ENCODE results near the gene ZNF620.
"Not testable (repeated sequence)": the region's sequence is repeated elsewhere in the genome, so short reads cannot be mapped to it uniquely, and the experiment has no call there.

The ZNF620 gene

GRCh38 chr3:40557575-40558161 lies 51.8 kb downstream of the ZNF620 start:
- no peak overlapping the region for H3K4me2 ChIP-seq (ENCODE audit: low read depth, low read length, poor library complexity, severe bottlenecking)
- no peaks in the 10 kb centered on the region for H3K36me3 ChIP-seq (ENCODE audit: low read length)
- H3K79me2 ChIP-seq (ENCODE audit: insufficient read depth, low read length) = no peaks in the 10 kb centered on the region
- H3K9ac ChIP-seq (ENCODE audit: low read length) = no peak overlapping the region
- no peak for TF ChIP-seq EZH2phosphoT487 (conservative IDR thresholded peaks at IDR 0.05; ENCODE audit: low read length)
- TF ChIP-seq, protein P1, sequence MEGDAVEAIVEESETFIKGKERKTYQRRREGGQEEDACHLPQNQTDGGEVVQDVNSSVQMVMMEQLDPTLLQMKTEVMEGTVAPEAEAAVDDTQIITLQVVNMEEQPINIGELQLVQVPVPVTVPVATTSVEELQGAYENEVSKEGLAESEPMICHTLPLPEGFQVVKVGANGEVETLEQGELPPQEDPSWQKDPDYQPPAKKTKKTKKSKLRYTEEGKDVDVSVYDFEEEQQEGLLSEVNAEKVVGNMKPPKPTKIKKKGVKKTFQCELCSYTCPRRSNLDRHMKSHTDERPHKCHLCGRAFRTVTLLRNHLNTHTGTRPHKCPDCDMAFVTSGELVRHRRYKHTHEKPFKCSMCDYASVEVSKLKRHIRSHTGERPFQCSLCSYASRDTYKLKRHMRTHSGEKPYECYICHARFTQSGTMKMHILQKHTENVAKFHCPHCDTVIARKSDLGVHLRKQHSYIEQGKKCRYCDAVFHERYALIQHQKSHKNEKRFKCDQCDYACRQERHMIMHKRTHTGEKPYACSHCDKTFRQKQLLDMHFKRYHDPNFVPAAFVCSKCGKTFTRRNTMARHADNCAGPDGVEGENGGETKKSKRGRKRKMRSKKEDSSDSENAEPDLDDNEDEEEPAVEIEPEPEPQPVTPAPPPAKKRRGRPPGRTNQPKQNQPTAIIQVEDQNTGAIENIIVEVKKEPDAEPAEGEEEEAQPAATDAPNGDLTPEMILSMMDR (IDR thresholded peaks at IDR 0.05; ENCODE audit: insufficient read depth, low read length, poor library complexity, severe bottlenecking) = no peak
- no peaks in the 10 kb centered on the region for H3K9me2 ChIP-seq (replicated peaks; ENCODE audit: insufficient read depth, low read length)
- no peak overlapping the region for H2AFZ ChIP-seq (ENCODE audit: low read depth, low read length, severe bottlenecking)
- no peaks in the 10 kb centered on the region for H4K20me1 ChIP-seq (ENCODE audit: low read depth, low read length)
- H3K27me3 ChIP-seq (ENCODE audit: low read length) = no peaks in the 10 kb centered on the region
- H3K27ac ChIP-seq (ENCODE audit: low read depth, low read length) = no peak overlapping the region
- no peak overlapping the region for H3K4me3 ChIP-seq (ENCODE audit: insufficient read depth, low read length, poor library complexity, severe bottlenecking)
- H3F3A ChIP-seq (ENCODE audit: insufficient read depth) = no peaks in the 10 kb centered on the region
- H3K9me3 ChIP-seq (ENCODE audit: insufficient read depth, low read length) = no peaks in the 10 kb centered on the region

DNA sequence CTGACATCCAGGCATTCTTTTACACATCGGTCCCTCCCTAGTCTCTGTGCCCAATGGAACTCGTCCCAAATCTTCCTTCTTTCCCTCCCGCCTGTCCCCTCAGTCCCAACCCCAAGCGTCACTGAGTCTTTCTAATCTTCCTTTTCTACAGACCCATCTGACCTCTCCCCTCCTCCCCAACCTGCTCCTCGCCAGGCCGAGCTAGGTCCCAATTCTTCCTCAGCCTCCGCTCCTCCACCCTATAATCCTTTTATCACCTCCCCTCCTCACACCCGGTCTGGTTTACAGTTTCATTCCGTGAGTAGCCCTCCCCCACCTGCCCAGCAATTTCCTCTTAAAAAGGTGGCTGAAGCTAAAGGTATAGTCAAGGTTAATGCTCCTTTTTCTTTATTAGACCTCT lies 56.6 kb downstream of the ZNF620 start:
- not testable (repeated sequence) for H2AFZ ChIP-seq (ENCODE audit: low read depth, low read length, severe bottlenecking); H3K27ac ChIP-seq (ENCODE audit: low read depth, low read length); H3K79me2 ChIP-seq (ENCODE audit: insufficient read depth, low read length); H3K9me2 ChIP-seq (replicated peaks; ENCODE audit: insufficient read depth, low read length); H3K9ac ChIP-seq (ENCODE audit: low read length); H3F3A ChIP-seq (ENCODE audit: insufficient read depth); H3K4me3 ChIP-seq (ENCODE audit: insufficient read depth, low read length, poor library complexity, severe bottlenecking); H3K4me2 ChIP-seq (ENCODE audit: low read depth, low read length, poor library complexity, severe bottlenecking); H3K27me3 ChIP-seq (ENCODE audit: low read length); H3K9me3 ChIP-seq (ENCODE audit: insufficient read depth, low read length); H3K36me3 ChIP-seq (ENCODE audit: low read length); H4K20me1 ChIP-seq (ENCODE audit: low read depth, low read length)

GRCh38 chr3:40565629-40566028 lies 59.8 kb downstream of the ZNF620 start:
- H2AFZ ChIP-seq (ENCODE audit: low read depth, low read length, severe bottlenecking); H3K9me2 ChIP-seq (replicated peaks; ENCODE audit: insufficient read depth, low read length); H3K4me3 ChIP-seq (ENCODE audit: insufficient read depth, low read length, poor library complexity, severe bottlenecking); H3K4me2 ChIP-seq (ENCODE audit: low read depth, low read length, poor library complexity, severe bottlenecking); H4K20me1 ChIP-seq (ENCODE audit: low read depth, low read length); H3K79me2 ChIP-seq (ENCODE audit: insufficient read depth, low read length); H3F3A ChIP-seq (ENCODE audit: insufficient read depth); H3K36me3 ChIP-seq (ENCODE audit: low read length); H3K27ac ChIP-seq (ENCODE audit: low read depth, low read length); H3K9ac ChIP-seq (ENCODE audit: low read length); H3K27me3 ChIP-seq (ENCODE audit: low read length); H3K9me3 ChIP-seq (ENCODE audit: insufficient read depth, low read length): not testable (repeated sequence)

DNA sequence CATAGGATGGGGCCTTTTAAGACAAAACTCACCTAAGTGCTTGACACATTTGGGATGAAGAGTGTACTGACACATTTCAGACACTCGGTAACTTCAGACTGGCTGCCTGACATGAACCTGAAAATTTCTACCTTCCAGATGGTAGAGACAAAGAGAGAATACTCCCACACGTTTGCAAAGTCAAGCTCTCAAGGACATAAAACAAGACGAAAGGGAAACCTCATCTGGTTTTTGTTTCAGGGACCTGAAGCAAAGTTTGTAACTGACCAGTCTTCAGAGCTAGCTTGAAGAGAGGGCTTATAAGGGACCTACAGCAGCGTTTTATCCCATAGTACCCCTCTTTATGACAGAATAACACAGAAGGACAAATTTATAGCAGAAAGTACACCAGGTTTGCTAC lies 60.9 kb downstream of the ZNF620 start:
- Histone ChIP-seq H3K9me2 (replicated peaks; ENCODE audit: insufficient read depth, low read length) (no peaks in the 10 kb centered on the region), H2AFZ (ENCODE audit: low read depth, low read length, severe bottlenecking) (no peak overlapping the region), H3K27ac (ENCODE audit: low read depth, low read length) (no peak overlapping the region), H3K9ac (ENCODE audit: low read length) (no peak overlapping the region), H3K9me3 (ENCODE audit: insufficient read depth, low read length) (0 out of 2 replicates have a peak, but pooled peaks cover 5% of the 10 kb centered on the region), H3K79me2 (ENCODE audit: insufficient read depth, low read length) (no peaks in the 10 kb centered on the region), H3K36me3 (ENCODE audit: low read length) (no peaks in the 10 kb centered on the region), H4K20me1 (ENCODE audit: low read depth, low read length) (no peaks in the 10 kb centered on the region), H3K4me2 (ENCODE audit: low read depth, low read length, poor library complexity, severe bottlenecking) (no peak overlapping the region), H3K4me3 (ENCODE audit: insufficient read depth, low read length, poor library complexity, severe bottlenecking) (no peak overlapping the region), H3F3A (ENCODE audit: insufficient read depth) (no peaks in the 10 kb centered on the region), H3K27me3 (ENCODE audit: low read length) (no peaks in the 10 kb centered on the region)
- TF ChIP-seq, protein P1 (IDR thresholded peaks at IDR 0.05; ENCODE audit: insufficient read depth, low read length, poor library complexity, severe bottlenecking) = no peak
- no peak for TF ChIP-seq EZH2phosphoT487 (conservative IDR thresholded peaks at IDR 0.05; ENCODE audit: low read length)
